Esophagus muscularis mucosa (tissue), 3 donors: ENCODE data around the gene TSHB.

Experiments used
- CTCF ChIP-seq, 3 experiments: fragments of 200-600 bp in 2 of 3; fragments of 450-650 bp in 1 of 3; sonication (generic) in 2 of 3; IDR thresholded peaks; one replicate each; pipeline ENCODE4 v1.5.1; 2017 to 2019; ENCODE audit warnings: antibody characterized with exemption in 3 of 3, mild to moderate bottlenecking in 2 of 3, moderate library complexity in 1 of 3
- POLR2A ChIP-seq: fragments of 450-650 bp; IDR thresholded peaks from one replicate; pipeline ENCODE4 v1.6.1; 2017; ENCODE audit warnings: antibody characterized with exemption, moderate library complexity, mild to moderate bottlenecking, low read depth
- POLR2AphosphoS5 ChIP-seq, 2 donors: sonication (generic); formaldehyde crosslinking; IDR thresholded peaks; one replicate each; pipeline ENCODE4 v1.6.1; 2017; ENCODE audit warnings: antibody characterized with exemption in 2 of 2

- TF ChIP-seq POLR2A = no peak
- TF ChIP-seq CTCF (IDR thresholded peaks at IDR 0.05) = no peak
- TF ChIP-seq POLR2AphosphoS5 (IDR thresholded peaks at IDR 0.05) = no peak
These were observed 17.2 kb upstream of the TSHB start for GRCh38 chr1:115012434-115012833.
